WTC11 (cell line): ENCODE results near the gene PRKCB. TPM values are rescaled to one million over a fixed set of nuclear protein-coding genes. Genes with fewer than 3 reads are reported as not detected.

ENCODE experiments used
- ATAC-seq: fragments of 200-7000 bp; cut with Tn5 transposase; 2 replicates; pipeline ENCODE4 v1.10.0; 2021; ENCODE audit warnings: mild to moderate bottlenecking, moderate library complexity
- CTCF ChIA-PET: fragments of 300-600 bp; sonication (Branson Sonifier 250); formaldehyde crosslinking; loops from one replicate; lab custom pipeline; 2021; ENCODE audit warnings: antibody characterized with exemption; lab: Charles Lee
- POLR2A ChIA-PET: fragments of 350-600 bp; sonication (Branson Sonifier 250); formaldehyde crosslinking; loops from one replicate; lab custom pipeline; 2021; ENCODE audit warnings: antibody characterized with exemption; lab: Charles Lee
- DNase-seq: peaks from one replicate; pipeline ENCODE4 v3.0.0; 2021; ENCODE audit warnings: low spot score
- H3K27ac Mint-ChIP-seq: 2 replicates; pipeline ENCODE4 v1.8.0; 2021; ENCODE audit warnings: mixed read lengths
- H3K27me3 Mint-ChIP-seq: 2 replicates; pipeline ENCODE4 v1.8.0; 2021; ENCODE audit warnings: low read depth, mild to moderate bottlenecking, moderate library complexity, mixed read lengths
- H3K36me3 Mint-ChIP-seq: 2 replicates; pipeline ENCODE4 v1.8.0; 2021; ENCODE audit warnings: mixed read lengths
- H3K4me1 Mint-ChIP-seq: 2 replicates; pipeline ENCODE4 v1.8.0; 2022; ENCODE audit warnings: mixed read lengths
- H3K4me3 Mint-ChIP-seq: 2 replicates; pipeline ENCODE4 v1.8.0; 2021; ENCODE audit warnings: mild to moderate bottlenecking, moderate library complexity, mixed read lengths
- H3K9me3 Mint-ChIP-seq: 2 replicates; pipeline ENCODE4 v1.8.0; 2021; ENCODE audit warnings: mixed read lengths
- CDX4 ChIP-seq: fragments of 250-450 bp; sonication (Bioruptor Pico); IDR thresholded peaks from 2 replicates; pipeline ENCODE4 v1.9.0; 2021; ENCODE audit warnings: moderate library complexity, mild to moderate bottlenecking, inconsistent platforms, borderline replicate concordance
- ELF4 ChIP-seq: sonication (generic); formaldehyde crosslinking; IDR thresholded peaks from 2 replicates; pipeline ENCODE4 v1.8.1; 2022; ENCODE audit warnings: low read depth, mild to moderate bottlenecking, moderate library complexity, missing genetic modification reagents
- FOXJ3 ChIP-seq: sonication (generic); formaldehyde crosslinking; IDR thresholded peaks from 2 replicates; pipeline ENCODE4 v1.9.0; 2021; ENCODE audit warnings: missing genetic modification reagents, mild to moderate bottlenecking, borderline replicate concordance
- FOXP1 ChIP-seq: sonication (generic); formaldehyde crosslinking; IDR thresholded peaks from 2 replicates; pipeline ENCODE4 v1.8.0; 2022; ENCODE audit warnings: missing genetic modification reagents, mild to moderate bottlenecking, moderate library complexity, borderline replicate concordance
- PRDM15 ChIP-seq: sonication (generic); formaldehyde crosslinking; IDR thresholded peaks from 2 replicates; pipeline ENCODE4 v1.8.0; 2022; ENCODE audit warnings: missing genetic modification reagents
- TEAD4 ChIP-seq: sonication (generic); formaldehyde crosslinking; IDR thresholded peaks from 2 replicates; pipeline ENCODE4 v1.8.0; 2022; ENCODE audit warnings: mild to moderate bottlenecking, missing genetic modification reagents
- ZBTB21 ChIP-seq: sonication (generic); formaldehyde crosslinking; IDR thresholded peaks from 2 replicates; pipeline ENCODE4 v1.8.1; 2023; ENCODE audit warnings: mild to moderate bottlenecking, missing genetic modification reagents, borderline replicate concordance
- ZNF138 ChIP-seq: sonication (generic); formaldehyde crosslinking; conservative IDR thresholded peaks from 2 replicates; pipeline ENCODE4 v1.8.1; 2022; ENCODE audit warnings: mild to moderate bottlenecking, moderate library complexity, missing genetic modification reagents
- ZNF423 ChIP-seq: fragments of 250-450 bp; sonication (Bioruptor Pico); IDR thresholded peaks from 2 replicates; pipeline ENCODE4 v2.1.2; 2022; ENCODE audit warnings: mild to moderate bottlenecking, moderate library complexity
- total RNA-seq: library from RNA; stranded (reverse); gene quantifications from 3 replicates; pipeline ENCODE4 v1.2.3, GENCODE V29; 2021
- TF ChIP-seq, protein P1 (sequence below): fragments of 250-450 bp; sonication (Bioruptor Pico); conservative IDR thresholded peaks from 2 replicates; pipeline ENCODE4 v1.9.0; 2021; ENCODE audit warnings: mild to moderate bottlenecking
- TF ChIP-seq, protein P2 (sequence below): sonication (generic); formaldehyde crosslinking; IDR thresholded peaks from 2 replicates; pipeline ENCODE4 v1.8.0; 2023; ENCODE audit warnings: missing genetic modification reagents
- TF ChIP-seq, protein P3 (sequence below): fragments of 200-600 bp; IDR thresholded peaks from 2 replicates; pipeline ENCODE4 v1.8.0; 2022; ENCODE audit warnings: antibody characterized with exemption
- TF ChIP-seq, protein P4 (sequence below): sonication (generic); formaldehyde crosslinking; IDR thresholded peaks from 2 replicates; pipeline ENCODE4 v1.8.1; 2023; ENCODE audit warnings: mild to moderate bottlenecking, missing genetic modification reagents

The PRKCB gene
- total RNA-seq, 1 experiment from 2014 or later = 6.9 TPM

DNA sequence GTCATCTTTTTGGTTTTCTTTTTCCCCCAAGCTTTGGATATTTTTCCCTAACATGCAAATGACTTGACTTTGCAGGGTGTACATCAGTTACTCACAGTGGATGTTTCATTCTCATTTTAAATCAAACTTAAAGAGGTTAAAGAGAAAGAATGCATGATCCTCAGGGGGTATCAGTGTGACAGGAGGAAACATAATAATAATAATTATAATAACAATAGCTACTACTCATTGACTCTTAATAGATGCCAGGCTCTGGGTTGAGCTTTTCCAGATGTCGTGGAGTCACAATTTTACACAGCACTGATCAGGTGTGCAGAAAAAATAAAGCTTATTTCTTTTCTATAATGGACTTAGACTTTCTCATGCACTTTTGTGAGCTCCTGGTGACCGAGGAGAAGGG is 263.1 kb downstream of the PRKCB start:
- H3K4me1 Mint-ChIP-seq = peaks cover 66% of the 10 kb centered on the region
- peak overlapping the region; percentile 59 for H3K27ac Mint-ChIP-seq
- peaks cover 10% of the 10 kb centered on the region; the same call in 1 of the 2 replicates for H3K36me3 Mint-ChIP-seq
- ChIA-PET POLR2A (interaction anchor here (0.8 kb wide), 1 partner anchor 37 kb away, joined by 3 read pairs; no protein-coding TSS in a partner anchor), CTCF (interaction anchor here (0.5 to 6.5 kb wide), 11 partner anchors 10 to 632 kb away, joined by 3 to 47 read pairs (median 4); no protein-coding TSS in a partner anchor)
- ATAC-seq (peak; percentile 71), DNase-seq (no peak)
- H3K9me3 Mint-ChIP-seq = peaks cover 21% of the 10 kb centered on the region
- H3K4me3 Mint-ChIP-seq = peak overlapping the region; percentile 26
- TF ChIP-seq ZNF423 (CRISPR knock-in tag) = no peak
- no peak for TF ChIP-seq CDX4 (CRISPR knock-in tag)
- TF ChIP-seq PRDM15 (CRISPR knock-in tag) = no peak
- no peak for TF ChIP-seq TEAD4
- no peak for TF ChIP-seq FOXJ3 (CRISPR knock-in tag)
- TF ChIP-seq, protein P1, sequence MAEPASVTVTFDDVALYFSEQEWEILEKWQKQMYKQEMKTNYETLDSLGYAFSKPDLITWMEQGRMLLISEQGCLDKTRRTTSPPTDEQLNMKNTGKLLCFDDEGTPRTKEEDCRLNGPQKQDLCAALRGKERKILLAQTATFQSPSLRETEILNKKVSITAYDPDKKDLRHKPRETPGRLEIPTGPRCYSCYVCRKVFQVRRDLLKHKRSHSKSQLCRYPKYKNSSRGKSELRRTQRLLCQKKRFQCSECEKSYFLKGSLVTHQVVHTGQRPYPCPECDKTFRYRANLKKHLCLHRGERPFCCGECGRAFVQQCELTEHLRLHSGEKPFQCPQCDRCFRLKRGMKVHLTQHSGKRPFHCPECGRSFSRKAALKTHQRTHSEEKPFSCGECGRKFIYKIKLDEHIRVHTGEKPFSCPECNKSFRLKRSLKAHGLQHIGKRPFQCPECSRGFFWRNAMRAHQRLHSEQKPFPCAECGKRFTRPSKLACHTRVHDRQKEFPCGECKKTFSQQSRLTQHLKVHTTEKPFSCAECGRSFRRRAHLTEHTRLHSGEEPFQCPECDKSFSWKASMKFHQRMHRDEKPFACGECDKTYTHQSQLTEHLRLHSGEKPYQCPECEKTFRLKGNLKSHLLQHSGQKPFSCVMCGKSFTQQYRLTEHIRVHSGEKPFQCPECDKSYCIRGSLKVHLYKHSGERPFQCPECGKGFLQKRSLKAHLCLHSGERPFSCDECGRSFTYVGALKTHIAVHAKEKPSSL (CRISPR knock-in tag) = no peak
- no peak for TF ChIP-seq ZBTB21 (CRISPR knock-in tag)
- TF ChIP-seq, protein P2, sequence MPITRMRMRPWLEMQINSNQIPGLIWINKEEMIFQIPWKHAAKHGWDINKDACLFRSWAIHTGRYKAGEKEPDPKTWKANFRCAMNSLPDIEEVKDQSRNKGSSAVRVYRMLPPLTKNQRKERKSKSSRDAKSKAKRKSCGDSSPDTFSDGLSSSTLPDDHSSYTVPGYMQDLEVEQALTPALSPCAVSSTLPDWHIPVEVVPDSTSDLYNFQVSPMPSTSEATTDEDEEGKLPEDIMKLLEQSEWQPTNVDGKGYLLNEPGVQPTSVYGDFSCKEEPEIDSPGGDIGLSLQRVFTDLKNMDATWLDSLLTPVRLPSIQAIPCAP (CRISPR knock-in tag) = no peak
- H3K27me3 Mint-ChIP-seq = no peaks in the 10 kb centered on the region

- H3K27me3 Mint-ChIP-seq = no peaks in the 10 kb centered on the region; the same call in 1 of the 2 replicates
- H3K27ac Mint-ChIP-seq = no peak overlapping the region; the same call in 1 of the 2 replicates
- ChIA-PET POLR2A (interaction anchor here (0.6 kb wide), 1 partner anchor 255 kb away, joined by 8 read pairs; no protein-coding TSS in a partner anchor), CTCF (interaction anchor here (1.0 to 6.5 kb wide), 4 partner anchors 30 to 152 kb away, joined by 3 to 47 read pairs (median 6); no protein-coding TSS in a partner anchor)
- H3K36me3 Mint-ChIP-seq = no peaks in the 10 kb centered on the region; the same call in 1 of the 2 replicates
- DNase-seq (no peak), ATAC-seq (no peak)
- peaks cover 14% of the 10 kb centered on the region for H3K9me3 Mint-ChIP-seq
- peaks cover 61% of the 10 kb centered on the region for H3K4me1 Mint-ChIP-seq
- H3K4me3 Mint-ChIP-seq = no peak overlapping the region
- TF ChIP-seq, protein P3, sequence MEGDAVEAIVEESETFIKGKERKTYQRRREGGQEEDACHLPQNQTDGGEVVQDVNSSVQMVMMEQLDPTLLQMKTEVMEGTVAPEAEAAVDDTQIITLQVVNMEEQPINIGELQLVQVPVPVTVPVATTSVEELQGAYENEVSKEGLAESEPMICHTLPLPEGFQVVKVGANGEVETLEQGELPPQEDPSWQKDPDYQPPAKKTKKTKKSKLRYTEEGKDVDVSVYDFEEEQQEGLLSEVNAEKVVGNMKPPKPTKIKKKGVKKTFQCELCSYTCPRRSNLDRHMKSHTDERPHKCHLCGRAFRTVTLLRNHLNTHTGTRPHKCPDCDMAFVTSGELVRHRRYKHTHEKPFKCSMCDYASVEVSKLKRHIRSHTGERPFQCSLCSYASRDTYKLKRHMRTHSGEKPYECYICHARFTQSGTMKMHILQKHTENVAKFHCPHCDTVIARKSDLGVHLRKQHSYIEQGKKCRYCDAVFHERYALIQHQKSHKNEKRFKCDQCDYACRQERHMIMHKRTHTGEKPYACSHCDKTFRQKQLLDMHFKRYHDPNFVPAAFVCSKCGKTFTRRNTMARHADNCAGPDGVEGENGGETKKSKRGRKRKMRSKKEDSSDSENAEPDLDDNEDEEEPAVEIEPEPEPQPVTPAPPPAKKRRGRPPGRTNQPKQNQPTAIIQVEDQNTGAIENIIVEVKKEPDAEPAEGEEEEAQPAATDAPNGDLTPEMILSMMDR = no peak
- TF ChIP-seq ZNF138 (CRISPR knock-in tag) (no peak), ELF4 (CRISPR knock-in tag) (no peak), FOXP1 (CRISPR knock-in tag) (no peak)
- TF ChIP-seq, protein P4, sequence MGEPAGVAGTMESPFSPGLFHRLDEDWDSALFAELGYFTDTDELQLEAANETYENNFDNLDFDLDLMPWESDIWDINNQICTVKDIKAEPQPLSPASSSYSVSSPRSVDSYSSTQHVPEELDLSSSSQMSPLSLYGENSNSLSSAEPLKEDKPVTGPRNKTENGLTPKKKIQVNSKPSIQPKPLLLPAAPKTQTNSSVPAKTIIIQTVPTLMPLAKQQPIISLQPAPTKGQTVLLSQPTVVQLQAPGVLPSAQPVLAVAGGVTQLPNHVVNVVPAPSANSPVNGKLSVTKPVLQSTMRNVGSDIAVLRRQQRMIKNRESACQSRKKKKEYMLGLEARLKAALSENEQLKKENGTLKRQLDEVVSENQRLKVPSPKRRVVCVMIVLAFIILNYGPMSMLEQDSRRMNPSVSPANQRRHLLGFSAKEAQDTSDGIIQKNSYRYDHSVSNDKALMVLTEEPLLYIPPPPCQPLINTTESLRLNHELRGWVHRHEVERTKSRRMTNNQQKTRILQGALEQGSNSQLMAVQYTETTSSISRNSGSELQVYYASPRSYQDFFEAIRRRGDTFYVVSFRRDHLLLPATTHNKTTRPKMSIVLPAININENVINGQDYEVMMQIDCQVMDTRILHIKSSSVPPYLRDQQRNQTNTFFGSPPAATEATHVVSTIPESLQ (CRISPR knock-in tag) = no peak
Measured at GRCh38 chr16:24101431-24101830, 265.6 kb downstream of the PRKCB start.
